ENCODE measurements around the gene ANKDD1B.
"Not testable (repeated sequence)": the region's sequence is repeated elsewhere in the genome, so short reads cannot be mapped to it uniquely, and the experiment has no call there.

The ANKDD1B gene

DNA sequence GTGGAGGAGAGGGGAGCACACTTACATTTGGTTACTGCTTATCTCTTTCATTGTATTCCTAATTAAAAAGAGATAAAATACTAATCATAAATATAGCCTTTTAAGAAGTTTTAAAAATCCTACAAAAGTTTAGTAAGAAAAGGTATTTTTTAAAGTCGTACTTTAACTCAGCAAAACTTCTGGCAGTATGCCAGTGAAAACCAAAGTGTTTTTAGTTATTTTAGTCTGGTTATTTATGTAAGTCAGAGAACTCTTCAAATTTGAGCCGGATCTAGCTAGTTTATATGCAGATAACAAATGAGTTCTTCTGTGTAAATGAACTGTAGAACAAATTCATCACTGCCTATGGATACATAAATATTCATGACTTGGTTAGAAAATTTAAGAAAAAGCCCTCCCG lies 36.5 kb upstream of the ANKDD1B start:
- H3K4me3 ChIP-seq (ENCODE audit: low read depth, low read length): no peak overlapping the region
- no peak for DNase-seq (ENCODE audit: low read depth)
- TF ChIP-seq, protein P1, sequence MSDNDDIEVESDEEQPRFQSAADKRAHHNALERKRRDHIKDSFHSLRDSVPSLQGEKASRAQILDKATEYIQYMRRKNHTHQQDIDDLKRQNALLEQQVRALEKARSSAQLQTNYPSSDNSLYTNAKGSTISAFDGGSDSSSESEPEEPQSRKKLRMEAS (IDR thresholded peaks at IDR 0.05; ENCODE audit: low read depth, low read length): no peak
- TF ChIP-seq, protein P2, sequence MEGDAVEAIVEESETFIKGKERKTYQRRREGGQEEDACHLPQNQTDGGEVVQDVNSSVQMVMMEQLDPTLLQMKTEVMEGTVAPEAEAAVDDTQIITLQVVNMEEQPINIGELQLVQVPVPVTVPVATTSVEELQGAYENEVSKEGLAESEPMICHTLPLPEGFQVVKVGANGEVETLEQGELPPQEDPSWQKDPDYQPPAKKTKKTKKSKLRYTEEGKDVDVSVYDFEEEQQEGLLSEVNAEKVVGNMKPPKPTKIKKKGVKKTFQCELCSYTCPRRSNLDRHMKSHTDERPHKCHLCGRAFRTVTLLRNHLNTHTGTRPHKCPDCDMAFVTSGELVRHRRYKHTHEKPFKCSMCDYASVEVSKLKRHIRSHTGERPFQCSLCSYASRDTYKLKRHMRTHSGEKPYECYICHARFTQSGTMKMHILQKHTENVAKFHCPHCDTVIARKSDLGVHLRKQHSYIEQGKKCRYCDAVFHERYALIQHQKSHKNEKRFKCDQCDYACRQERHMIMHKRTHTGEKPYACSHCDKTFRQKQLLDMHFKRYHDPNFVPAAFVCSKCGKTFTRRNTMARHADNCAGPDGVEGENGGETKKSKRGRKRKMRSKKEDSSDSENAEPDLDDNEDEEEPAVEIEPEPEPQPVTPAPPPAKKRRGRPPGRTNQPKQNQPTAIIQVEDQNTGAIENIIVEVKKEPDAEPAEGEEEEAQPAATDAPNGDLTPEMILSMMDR (IDR thresholded peaks at IDR 0.05; ENCODE audit: low read depth, low read length): no peak
- no peak for TF ChIP-seq MYC (IDR thresholded peaks at IDR 0.05; ENCODE audit: low read depth, low read length)
- no peak for TF ChIP-seq POLR2A (IDR thresholded peaks at IDR 0.05; ENCODE audit: extremely low read depth, insufficient read length)

DNA sequence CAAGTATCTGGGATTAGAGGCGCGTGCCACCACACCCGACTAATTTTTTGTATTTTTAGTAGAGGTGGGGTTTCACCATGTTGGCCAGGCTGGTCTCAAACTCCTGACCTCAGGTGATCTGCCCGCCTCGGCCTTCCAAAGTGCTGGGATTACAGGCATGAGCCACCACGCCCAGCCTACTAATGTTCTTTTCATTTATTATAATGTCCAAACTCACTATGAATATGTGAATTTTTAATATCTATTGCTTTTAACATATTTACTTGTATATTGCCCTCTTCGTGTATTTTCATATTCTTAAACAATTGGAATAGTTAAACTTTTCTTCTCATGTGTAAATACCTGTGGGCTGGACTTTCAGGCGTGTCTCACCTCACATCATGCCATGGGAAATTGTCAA lies 33.0 kb upstream of the ANKDD1B start:
- not testable (repeated sequence) for DNase-seq (ENCODE audit: low read depth); H3K4me3 ChIP-seq (ENCODE audit: low read depth, low read length)

DNA sequence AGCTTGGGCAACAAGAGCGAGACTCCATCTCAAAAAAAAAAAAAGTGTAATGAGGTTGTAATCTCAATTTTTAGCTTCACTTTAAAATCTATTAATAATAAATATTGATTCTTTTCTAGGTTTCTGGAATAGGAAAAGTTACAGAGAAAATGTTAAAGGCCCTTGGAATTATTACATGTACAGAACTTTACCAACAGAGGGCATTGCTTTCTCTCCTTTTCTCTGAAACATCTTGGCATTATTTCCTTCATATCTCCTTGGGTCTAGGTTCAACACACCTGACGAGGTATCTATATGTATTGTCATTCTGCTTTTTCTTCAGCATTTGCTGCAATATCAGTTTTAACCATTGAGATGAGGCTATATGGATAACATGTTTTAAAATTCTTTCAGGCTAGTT lies 26.6 kb upstream of the ANKDD1B start:
- DNase-seq (ENCODE audit: low read depth): no peak
- H3K4me3 ChIP-seq (ENCODE audit: low read depth, low read length): no peak overlapping the region
- TF ChIP-seq, protein P2 (IDR thresholded peaks at IDR 0.05; ENCODE audit: low read depth, low read length): no peak
- TF ChIP-seq MYC (IDR thresholded peaks at IDR 0.05; ENCODE audit: low read depth, low read length) (no peak), POLR2A (IDR thresholded peaks at IDR 0.05; ENCODE audit: extremely low read depth, insufficient read length) (no peak)
- TF ChIP-seq, protein P1 (IDR thresholded peaks at IDR 0.05; ENCODE audit: low read depth, low read length): no peak

DNA sequence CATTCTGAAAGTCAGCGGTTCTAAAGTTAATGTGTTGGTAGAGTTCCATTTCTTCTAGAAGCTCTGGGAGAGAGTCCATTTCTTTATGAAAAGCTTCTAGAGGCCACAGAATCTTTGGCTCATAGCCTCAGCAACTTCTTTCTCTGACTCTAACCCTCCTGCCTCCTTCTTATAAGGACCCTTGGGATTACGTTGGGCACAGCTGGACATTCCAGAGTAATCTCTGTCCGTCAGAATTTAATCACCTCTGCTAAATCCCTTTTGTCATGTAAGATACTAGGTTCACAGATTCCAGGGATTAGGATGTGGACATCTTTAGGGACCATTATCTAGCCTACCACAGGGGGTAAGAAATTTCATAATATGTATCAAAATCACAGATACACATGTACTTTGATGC lies 22.6 kb upstream of the ANKDD1B start:
- DNase-seq (ENCODE audit: low read depth): no peak
- no peak overlapping the region for H3K4me3 ChIP-seq (ENCODE audit: low read depth, low read length)
- no peak for TF ChIP-seq POLR2A (IDR thresholded peaks at IDR 0.05; ENCODE audit: extremely low read depth, insufficient read length)
- TF ChIP-seq, protein P2 (IDR thresholded peaks at IDR 0.05; ENCODE audit: low read depth, low read length): no peak
- TF ChIP-seq MYC (IDR thresholded peaks at IDR 0.05; ENCODE audit: low read depth, low read length): no peak
- TF ChIP-seq, protein P1 (IDR thresholded peaks at IDR 0.05; ENCODE audit: low read depth, low read length): no peak

DNA sequence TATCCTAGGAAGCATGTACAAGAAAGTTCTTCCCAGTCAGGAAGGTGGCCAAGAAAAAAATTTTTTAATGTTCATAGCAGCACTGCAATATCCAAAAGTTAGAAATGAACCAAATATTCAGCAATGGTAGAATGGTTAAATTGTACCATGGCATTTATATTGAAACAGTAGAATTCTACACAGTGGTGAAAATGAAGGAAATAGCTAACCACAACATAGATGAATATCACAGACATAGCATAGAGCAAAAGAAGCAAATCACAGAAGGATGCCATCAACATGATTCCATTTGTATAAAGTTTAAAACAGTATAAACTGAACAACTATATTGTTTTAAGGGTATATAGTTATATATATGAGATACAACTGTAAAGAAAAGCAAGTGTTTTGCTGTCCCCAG lies 10.7 kb upstream of the ANKDD1B start:
- DNase-seq (ENCODE audit: low read depth): no peak
- TF ChIP-seq, protein P2 (IDR thresholded peaks at IDR 0.05; ENCODE audit: low read depth, low read length): no peak
- TF ChIP-seq, protein P1 (IDR thresholded peaks at IDR 0.05; ENCODE audit: low read depth, low read length): no peak
- TF ChIP-seq MYC (IDR thresholded peaks at IDR 0.05; ENCODE audit: low read depth, low read length) (no peak), POLR2A (IDR thresholded peaks at IDR 0.05; ENCODE audit: extremely low read depth, insufficient read length) (no peak)
- no peak overlapping the region for H3K4me3 ChIP-seq (ENCODE audit: low read depth, low read length)

DNA sequence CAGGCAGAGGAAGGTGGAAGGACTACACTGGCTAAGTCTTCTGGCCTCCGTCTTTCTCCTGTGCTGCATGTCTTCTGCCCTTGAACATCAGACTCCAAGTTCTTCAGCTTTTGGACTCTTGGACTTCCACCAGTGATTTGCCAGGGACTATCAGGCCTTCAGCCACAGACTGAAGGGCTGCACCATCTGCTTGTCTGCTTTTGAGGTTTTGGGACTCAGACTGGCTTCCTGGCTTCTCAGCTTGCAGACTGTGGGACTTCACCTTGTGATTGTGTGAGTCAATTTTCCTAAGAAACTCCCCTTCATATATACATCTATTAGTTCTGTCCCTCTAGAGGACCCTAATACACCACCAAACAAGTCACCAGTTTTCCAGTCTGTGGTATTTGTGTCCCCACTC lies 9.7 kb upstream of the ANKDD1B start:
- TF ChIP-seq POLR2A (IDR thresholded peaks at IDR 0.05; ENCODE audit: extremely low read depth, insufficient read length) (no peak), MYC (IDR thresholded peaks at IDR 0.05; ENCODE audit: low read depth, low read length) (no peak)
- TF ChIP-seq, protein P2 (IDR thresholded peaks at IDR 0.05; ENCODE audit: low read depth, low read length): no peak
- TF ChIP-seq, protein P1 (IDR thresholded peaks at IDR 0.05; ENCODE audit: low read depth, low read length): no peak
- no peak for DNase-seq (ENCODE audit: low read depth)

More for the DNA sequence above, 9.7 kb upstream of the ANKDD1B start:
- no peak overlapping the region for H3K4me3 ChIP-seq (ENCODE audit: low read depth, low read length)

All from NB4 (cell line).